ENCODE measurements around the gene SNAP91. TPM values are rescaled to one million over a fixed set of nuclear protein-coding genes. Genes with fewer than 3 reads are reported as not detected.
A peak's percentile ranks its signal among the peaks of the same experiment; 100 is the strongest.

SNAP91 gene
- total RNA-seq, 1 donor = 0.72 TPM

DNA sequence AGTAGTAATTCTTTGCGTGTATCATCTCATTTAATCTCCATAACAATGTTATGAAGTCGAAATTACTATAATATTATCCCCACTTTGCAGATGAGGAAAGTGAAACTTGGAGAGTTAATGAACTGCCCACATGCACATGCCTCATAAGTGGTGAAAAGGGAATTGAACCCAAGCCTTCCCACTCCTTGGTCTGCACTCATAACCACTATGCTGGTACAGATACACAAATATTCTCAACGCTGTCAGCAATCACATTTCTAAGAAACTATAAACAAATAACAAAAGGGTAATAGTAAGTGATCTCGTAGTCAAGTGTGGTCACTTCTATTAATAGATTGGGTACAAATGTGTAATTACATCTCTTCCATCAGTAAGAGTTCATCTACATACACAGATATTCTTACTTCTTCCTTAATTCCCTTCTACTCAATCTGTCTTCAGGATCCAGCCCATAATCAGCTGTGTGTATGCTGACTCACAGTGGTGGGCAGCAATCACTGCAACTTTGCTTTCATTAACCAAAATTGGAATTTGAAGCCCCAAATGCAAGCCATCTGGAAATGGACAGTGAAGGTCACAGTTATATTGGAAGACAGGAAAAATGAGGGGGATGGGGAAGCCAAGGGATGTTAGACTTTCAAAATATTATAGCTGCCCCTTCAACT lies 190.0 kb downstream of the SNAP91 start:
- peak overlapping the region; percentile 28 for H3K4me2 ChIP-seq (ENCODE audit: insufficient read depth, low read length)
- H3K27ac ChIP-seq (ENCODE audit: low read depth, low read length) = no peak overlapping the region
- peaks cover 13% of the 10 kb centered on the region for H3K4me1 ChIP-seq (ENCODE audit: insufficient read depth, low read length)
- TF ChIP-seq, protein P1, sequence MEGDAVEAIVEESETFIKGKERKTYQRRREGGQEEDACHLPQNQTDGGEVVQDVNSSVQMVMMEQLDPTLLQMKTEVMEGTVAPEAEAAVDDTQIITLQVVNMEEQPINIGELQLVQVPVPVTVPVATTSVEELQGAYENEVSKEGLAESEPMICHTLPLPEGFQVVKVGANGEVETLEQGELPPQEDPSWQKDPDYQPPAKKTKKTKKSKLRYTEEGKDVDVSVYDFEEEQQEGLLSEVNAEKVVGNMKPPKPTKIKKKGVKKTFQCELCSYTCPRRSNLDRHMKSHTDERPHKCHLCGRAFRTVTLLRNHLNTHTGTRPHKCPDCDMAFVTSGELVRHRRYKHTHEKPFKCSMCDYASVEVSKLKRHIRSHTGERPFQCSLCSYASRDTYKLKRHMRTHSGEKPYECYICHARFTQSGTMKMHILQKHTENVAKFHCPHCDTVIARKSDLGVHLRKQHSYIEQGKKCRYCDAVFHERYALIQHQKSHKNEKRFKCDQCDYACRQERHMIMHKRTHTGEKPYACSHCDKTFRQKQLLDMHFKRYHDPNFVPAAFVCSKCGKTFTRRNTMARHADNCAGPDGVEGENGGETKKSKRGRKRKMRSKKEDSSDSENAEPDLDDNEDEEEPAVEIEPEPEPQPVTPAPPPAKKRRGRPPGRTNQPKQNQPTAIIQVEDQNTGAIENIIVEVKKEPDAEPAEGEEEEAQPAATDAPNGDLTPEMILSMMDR (IDR thresholded peaks at IDR 0.05; ENCODE audit: extremely low read depth, low read depth, low read length) = peak; percentile 50
- H4K20me1 ChIP-seq (ENCODE audit: insufficient read depth, low read length) = no peaks in the 10 kb centered on the region
- no peaks in the 10 kb centered on the region for H3K36me3 ChIP-seq (ENCODE audit: insufficient read depth, low read length)
- H3K79me2 ChIP-seq (ENCODE audit: insufficient read depth, low read length) = no peaks in the 10 kb centered on the region
- peak; percentile 38 for DNase-seq (ENCODE audit: insufficient read length, low spot score, missing footprints)
- no peak overlapping the region for H2AFZ ChIP-seq (ENCODE audit: low read length)
- H3K4me3 ChIP-seq (ENCODE audit: insufficient read depth, low read length) = no peak overlapping the region
- H3K27me3 ChIP-seq (ENCODE audit: insufficient read depth, low read length) = peaks cover 8% of the 10 kb centered on the region
- H3K9me3 ChIP-seq (ENCODE audit: low read depth, low read length) = no peaks in the 10 kb centered on the region

DNA sequence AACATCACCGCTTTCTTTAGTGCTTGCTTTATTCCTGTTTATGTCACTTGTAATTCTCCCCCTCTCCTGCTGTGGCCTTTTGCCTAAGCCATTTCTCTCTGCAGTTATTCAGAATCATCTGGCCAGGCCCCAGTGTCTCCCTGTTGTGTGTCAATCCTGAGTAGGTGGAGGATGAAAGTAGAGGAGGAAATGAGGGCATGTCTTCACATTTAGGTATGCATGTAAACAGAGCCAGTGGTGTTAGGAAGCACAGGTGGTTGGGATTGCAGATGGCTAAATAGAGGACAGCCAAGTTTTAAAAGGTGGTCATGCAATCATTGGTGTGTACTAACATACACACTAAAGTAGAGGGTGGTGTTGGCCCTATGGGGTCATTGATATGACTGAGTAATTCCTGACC lies 191.4 kb downstream of the SNAP91 start:
- H3K27me3 ChIP-seq (ENCODE audit: insufficient read depth, low read length) = no peaks in the 10 kb centered on the region
- H3K36me3 ChIP-seq (ENCODE audit: insufficient read depth, low read length) = no peaks in the 10 kb centered on the region
- no peaks in the 10 kb centered on the region for H4K20me1 ChIP-seq (ENCODE audit: insufficient read depth, low read length)
- no peak overlapping the region for H3K4me2 ChIP-seq (ENCODE audit: insufficient read depth, low read length)
- H3K4me1 ChIP-seq (ENCODE audit: insufficient read depth, low read length) = peaks cover 13% of the 10 kb centered on the region
- no peaks in the 10 kb centered on the region for H3K79me2 ChIP-seq (ENCODE audit: insufficient read depth, low read length)
- no peak overlapping the region for H3K27ac ChIP-seq (ENCODE audit: low read depth, low read length)
- TF ChIP-seq, protein P1 (IDR thresholded peaks at IDR 0.05; ENCODE audit: extremely low read depth, low read depth, low read length) = no peak
- no peak overlapping the region for H2AFZ ChIP-seq (ENCODE audit: low read length)
- H3K4me3 ChIP-seq (ENCODE audit: insufficient read depth, low read length) = no peak overlapping the region
- H3K9me3 ChIP-seq (ENCODE audit: low read depth, low read length) = no peaks in the 10 kb centered on the region
- no peak for DNase-seq (ENCODE audit: insufficient read length, low spot score, missing footprints)

DNA sequence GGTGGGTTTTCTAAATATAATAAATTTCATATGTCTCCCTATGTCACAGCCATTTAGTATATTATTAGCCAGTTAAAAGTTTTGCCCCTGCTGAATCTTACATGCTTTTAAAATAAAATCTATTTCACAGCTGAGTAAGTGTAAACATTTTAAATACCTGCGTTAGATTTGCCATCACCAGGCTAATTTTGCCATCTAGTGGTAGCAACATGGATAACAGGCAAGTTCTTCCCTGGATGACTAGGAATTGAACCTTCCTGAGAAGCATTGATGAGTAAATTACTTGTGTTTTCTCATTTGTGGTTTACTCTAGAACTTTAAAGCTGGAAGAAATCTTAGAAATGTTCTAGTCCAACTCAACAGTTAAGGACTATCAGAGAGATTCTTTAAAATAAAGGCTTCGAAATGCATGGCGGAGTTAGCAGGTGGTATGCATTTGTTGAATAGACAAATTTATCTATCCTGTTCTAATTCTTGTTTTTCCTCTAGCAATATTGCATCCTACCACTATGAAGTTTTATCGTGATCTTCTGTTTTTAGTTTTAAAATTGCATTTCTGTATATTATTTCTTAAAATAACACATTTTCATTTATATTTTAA lies 193.9 kb downstream of the SNAP91 start:
- Histone ChIP-seq H3K27ac (ENCODE audit: low read depth, low read length) (no peak overlapping the region), H3K79me2 (ENCODE audit: insufficient read depth, low read length) (no peaks in the 10 kb centered on the region), H3K4me3 (ENCODE audit: insufficient read depth, low read length) (no peak overlapping the region), H2AFZ (ENCODE audit: low read length) (no peak overlapping the region), H4K20me1 (ENCODE audit: insufficient read depth, low read length) (no peaks in the 10 kb centered on the region), H3K4me2 (ENCODE audit: insufficient read depth, low read length) (no peak overlapping the region), H3K36me3 (ENCODE audit: insufficient read depth, low read length) (no peaks in the 10 kb centered on the region), H3K9me3 (ENCODE audit: low read depth, low read length) (no peaks in the 10 kb centered on the region), H3K4me1 (ENCODE audit: insufficient read depth, low read length) (peaks cover 16% of the 10 kb centered on the region), H3K27me3 (ENCODE audit: insufficient read depth, low read length) (no peaks in the 10 kb centered on the region)
- TF ChIP-seq, protein P1 (IDR thresholded peaks at IDR 0.05; ENCODE audit: extremely low read depth, low read depth, low read length) = peak; percentile 88
- peak; percentile 52 for DNase-seq (ENCODE audit: insufficient read length, low spot score, missing footprints)

DNA sequence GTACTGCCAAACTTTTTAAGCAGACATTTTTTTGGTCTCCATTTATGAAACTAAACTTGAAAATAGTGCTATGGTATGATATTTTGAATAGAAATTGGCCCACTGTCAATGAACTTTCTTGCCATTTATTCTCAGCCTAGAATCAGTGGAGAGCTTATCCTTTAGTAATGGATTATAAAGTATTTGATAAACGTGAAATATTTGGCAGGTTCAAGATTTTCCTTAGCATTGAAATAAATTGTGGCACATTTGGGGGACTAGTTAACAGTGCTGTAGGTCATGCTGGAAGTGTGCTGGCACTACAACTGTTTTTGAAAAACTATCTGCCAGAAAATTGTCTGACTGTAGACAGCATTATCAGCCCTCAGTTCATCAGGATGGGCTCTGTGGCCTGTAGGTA lies 194.4 kb downstream of the SNAP91 start:
- H3K79me2 ChIP-seq (ENCODE audit: insufficient read depth, low read length) = no peaks in the 10 kb centered on the region
- TF ChIP-seq, protein P1 (IDR thresholded peaks at IDR 0.05; ENCODE audit: extremely low read depth, low read depth, low read length) = no peak
- no peak overlapping the region for H3K4me2 ChIP-seq (ENCODE audit: insufficient read depth, low read length)
- H2AFZ ChIP-seq (ENCODE audit: low read length) = no peak overlapping the region
- no peak for DNase-seq (ENCODE audit: insufficient read length, low spot score, missing footprints)
- no peak overlapping the region for H3K4me3 ChIP-seq (ENCODE audit: insufficient read depth, low read length)
- H3K27me3 ChIP-seq (ENCODE audit: insufficient read depth, low read length) = no peaks in the 10 kb centered on the region
- H4K20me1 ChIP-seq (ENCODE audit: insufficient read depth, low read length) = no peaks in the 10 kb centered on the region
- H3K9me3 ChIP-seq (ENCODE audit: low read depth, low read length) = no peaks in the 10 kb centered on the region
- H3K27ac ChIP-seq (ENCODE audit: low read depth, low read length) = no peak overlapping the region
- H3K36me3 ChIP-seq (ENCODE audit: insufficient read depth, low read length) = no peaks in the 10 kb centered on the region
- peaks cover 15% of the 10 kb centered on the region for H3K4me1 ChIP-seq (ENCODE audit: insufficient read depth, low read length)
